ENCODE results near the gene SERGEF. TPM values are rescaled to one million over a fixed set of nuclear protein-coding genes. Genes with fewer than 3 reads are reported as not detected.
A peak's percentile ranks its signal among the peaks of the same experiment; 100 is the strongest.

The SERGEF gene
- polyA plus RNA-seq, 1 donor from 2014 or later = 68.0 TPM

GRCh38 chr11:17828311-17828751 lies 184.5 kb downstream of the SERGEF start:
- H3K4me3 Mint-ChIP-seq = no peak overlapping the region
- peaks cover 29% of the 10 kb centered on the region for H3K36me3 Mint-ChIP-seq
- no peaks in the 10 kb centered on the region for H3K27me3 Mint-ChIP-seq
- no peaks in the 10 kb centered on the region for H3K9me3 Mint-ChIP-seq
- H3K4me1 Mint-ChIP-seq = peaks cover 0 to 2% (median 0%) of the 10 kb centered on the region in 3 donors
- no peak overlapping the region for H3K27ac Mint-ChIP-seq

DNA sequence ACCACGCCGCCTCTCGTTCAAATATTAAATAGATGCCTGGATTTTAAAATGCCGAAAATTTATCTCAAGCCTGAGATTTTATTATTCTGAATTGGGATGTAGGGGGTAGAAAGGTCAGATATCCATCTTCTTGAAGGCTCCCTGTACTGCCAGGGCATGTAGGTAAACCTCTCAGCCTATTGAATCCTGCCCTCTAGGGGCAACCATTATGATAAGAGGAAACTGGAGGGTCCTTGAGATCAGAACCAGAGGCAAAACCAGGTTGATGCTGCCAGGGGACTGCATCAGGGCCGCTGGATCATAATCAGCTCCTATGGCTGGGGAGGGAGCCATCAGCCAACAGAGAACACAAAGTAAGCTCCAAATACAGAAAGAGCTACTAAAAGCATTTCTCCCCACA lies 185.8 kb downstream of the SERGEF start:
- H3K36me3 Mint-ChIP-seq = peaks cover 30% of the 10 kb centered on the region
- no peak overlapping the region for H3K4me3 Mint-ChIP-seq
- no peak overlapping the region for H3K27ac Mint-ChIP-seq
- peaks cover 0 to 2% (median 0%) of the 10 kb centered on the region in 3 donors for H3K4me1 Mint-ChIP-seq
- H3K9me3 Mint-ChIP-seq = no peaks in the 10 kb centered on the region
- no peaks in the 10 kb centered on the region for H3K27me3 Mint-ChIP-seq

GRCh38 chr11:17822401-17822781 lies 190.5 kb downstream of the SERGEF start:
- Mint-ChIP-seq H3K27me3 (no peaks in the 10 kb centered on the region), H3K4me3 (peak overlapping the region in 1 of 4 donors; percentile 43), H3K27ac (no peak overlapping the region), H3K9me3 (no peaks in the 10 kb centered on the region), H3K4me1 (peaks cover 0 to 6% (median 2%) of the 10 kb centered on the region in 3 donors), H3K36me3 (peaks cover 19% of the 10 kb centered on the region)

DNA sequence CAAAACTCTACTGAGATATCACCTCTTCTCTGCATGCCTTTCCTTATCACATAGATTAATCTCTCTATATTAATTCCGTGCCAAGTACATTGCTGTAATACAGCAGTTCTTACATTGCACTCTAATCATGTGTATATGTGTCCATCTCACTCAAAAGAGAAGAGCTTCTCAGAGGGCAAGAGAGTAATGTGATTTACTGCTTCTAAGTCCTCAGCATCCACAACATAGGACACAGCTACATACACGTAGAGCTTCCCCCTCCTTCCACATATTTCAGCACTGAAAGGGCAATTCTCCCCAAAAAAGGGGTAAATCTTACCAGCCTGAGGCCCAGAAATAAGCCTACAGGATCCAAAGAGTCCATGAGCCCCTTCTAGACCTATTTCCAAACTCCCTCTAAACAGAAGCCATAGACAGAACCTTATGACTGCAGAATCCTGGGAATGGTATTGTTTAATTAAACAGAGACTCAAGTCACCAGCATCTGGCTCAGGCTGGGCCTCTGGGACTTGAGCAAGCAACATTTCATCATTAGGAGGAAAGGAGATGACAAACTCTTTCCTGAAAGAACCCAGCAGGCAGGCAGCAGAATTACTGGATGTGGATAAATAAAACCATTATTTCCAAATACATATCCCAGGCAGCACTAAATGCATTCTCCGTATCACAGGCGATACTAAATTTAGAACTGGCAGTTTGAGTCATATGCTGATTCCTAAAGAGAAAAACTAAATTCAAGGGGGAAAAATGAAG lies 191.0 kb downstream of the SERGEF start:
- Mint-ChIP-seq H3K27ac (no peak overlapping the region), H3K9me3 (no peaks in the 10 kb centered on the region), H3K4me3 (no peak overlapping the region), H3K4me1 (peaks cover 0 to 6% (median 2%) of the 10 kb centered on the region in 3 donors), H3K36me3 (peaks cover 19% of the 10 kb centered on the region), H3K27me3 (no peaks in the 10 kb centered on the region)

DNA sequence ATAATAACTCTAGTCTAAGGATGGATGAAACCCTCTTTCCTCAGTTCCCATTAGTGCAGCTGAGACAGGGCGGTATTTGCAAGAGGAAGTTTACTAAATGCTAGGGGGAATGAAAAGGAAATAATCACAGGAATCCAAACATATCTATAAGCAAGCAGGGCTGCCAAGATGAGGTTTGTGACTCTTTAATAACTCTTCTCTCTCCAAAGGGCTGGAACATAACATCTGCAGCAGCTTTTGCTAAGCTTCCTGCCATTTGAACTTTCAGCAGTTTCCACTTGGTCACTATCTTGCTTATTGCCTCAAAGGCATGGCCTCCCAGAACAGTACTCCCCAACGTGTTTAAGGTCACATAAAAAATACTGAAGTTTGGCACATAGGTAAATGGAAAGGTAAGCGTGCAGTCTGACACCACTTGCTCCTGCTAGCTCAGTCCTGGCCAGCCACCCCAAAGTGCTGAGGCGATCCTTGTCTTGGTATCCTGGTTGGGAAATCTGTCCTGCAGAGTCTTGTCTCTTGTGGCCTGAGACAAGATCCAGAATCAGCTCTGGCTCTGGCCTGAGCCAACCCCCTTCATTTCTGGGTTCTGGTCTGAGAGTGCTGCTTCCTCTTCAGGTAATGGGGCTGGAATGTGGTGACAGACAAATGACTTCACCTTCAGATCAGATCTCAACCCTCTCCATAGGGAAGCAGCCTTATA lies 196.5 kb downstream of the SERGEF start:
- Mint-ChIP-seq H3K4me1 (peaks cover 0 to 6% (median 3%) of the 10 kb centered on the region in 3 donors), H3K4me3 (no peak overlapping the region), H3K27ac (no peak overlapping the region), H3K36me3 (no peaks in the 10 kb centered on the region), H3K9me3 (no peaks in the 10 kb centered on the region), H3K27me3 (no peaks in the 10 kb centered on the region)

DNA sequence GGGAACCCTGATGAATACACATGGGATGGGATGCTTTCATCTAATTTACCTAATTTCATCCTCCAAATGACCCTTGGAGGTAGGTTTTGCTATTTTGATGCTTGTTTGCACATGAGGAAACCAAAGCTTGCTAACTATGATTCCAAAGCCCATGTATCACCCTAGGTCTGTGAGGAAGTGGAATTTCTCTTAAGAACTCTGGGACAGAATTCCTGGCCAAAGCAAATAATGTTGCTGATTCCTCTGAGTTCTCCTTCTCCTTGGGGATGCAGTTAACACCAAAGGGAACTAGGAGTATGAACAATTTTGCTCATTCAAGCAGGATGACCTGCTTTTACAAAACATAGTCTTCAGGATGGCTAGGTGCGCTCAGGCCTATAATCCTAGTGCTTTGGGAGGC lies 198.3 kb downstream of the SERGEF start:
- Mint-ChIP-seq H3K27ac (no peak overlapping the region), H3K4me3 (no peak overlapping the region), H3K9me3 (peaks cover 0 to 2% (median 0%) of the 10 kb centered on the region in 3 donors), H3K27me3 (no peaks in the 10 kb centered on the region), H3K36me3 (no peaks in the 10 kb centered on the region), H3K4me1 (peaks cover 0 to 6% (median 3%) of the 10 kb centered on the region in 3 donors)

- no peak overlapping the region for H3K27ac Mint-ChIP-seq
- H3K9me3 Mint-ChIP-seq = peaks cover 0 to 2% (median 0%) of the 10 kb centered on the region in 3 donors
- H3K36me3 Mint-ChIP-seq = peaks cover 2% of the 10 kb centered on the region
- H3K4me3 Mint-ChIP-seq = no peak overlapping the region
- no peaks in the 10 kb centered on the region for H3K27me3 Mint-ChIP-seq
- peaks cover 0 to 3% (median 3%) of the 10 kb centered on the region in 3 donors for H3K4me1 Mint-ChIP-seq
These were observed 199.3 kb downstream of the SERGEF start for GRCh38 chr11:17813391-17814059.

DNA sequence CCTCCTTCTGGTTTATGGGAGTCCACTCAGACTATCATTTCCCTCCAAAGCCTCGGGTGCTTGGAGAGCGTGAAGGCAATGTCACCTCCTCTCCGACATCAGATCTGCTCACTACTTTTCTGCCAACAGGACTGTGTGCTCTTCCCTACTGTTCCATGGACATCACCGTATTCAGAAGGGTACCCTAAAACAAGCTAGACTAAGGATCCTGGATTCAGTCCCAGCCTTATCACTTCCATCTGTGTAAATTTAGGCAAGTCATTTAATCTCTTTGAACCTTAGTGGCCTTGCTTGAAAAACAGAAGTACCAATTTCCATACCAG lies 200.0 kb downstream of the SERGEF start:
- H3K9me3 Mint-ChIP-seq = peaks cover 0 to 2% (median 0%) of the 10 kb centered on the region in 3 donors
- no peak overlapping the region for H3K27ac Mint-ChIP-seq
- H3K27me3 Mint-ChIP-seq = no peaks in the 10 kb centered on the region
- H3K4me3 Mint-ChIP-seq = no peak overlapping the region
- peaks cover 0 to 3% (median 0%) of the 10 kb centered on the region in 3 donors for H3K4me1 Mint-ChIP-seq
- peaks cover 4% of the 10 kb centered on the region for H3K36me3 Mint-ChIP-seq

DNA sequence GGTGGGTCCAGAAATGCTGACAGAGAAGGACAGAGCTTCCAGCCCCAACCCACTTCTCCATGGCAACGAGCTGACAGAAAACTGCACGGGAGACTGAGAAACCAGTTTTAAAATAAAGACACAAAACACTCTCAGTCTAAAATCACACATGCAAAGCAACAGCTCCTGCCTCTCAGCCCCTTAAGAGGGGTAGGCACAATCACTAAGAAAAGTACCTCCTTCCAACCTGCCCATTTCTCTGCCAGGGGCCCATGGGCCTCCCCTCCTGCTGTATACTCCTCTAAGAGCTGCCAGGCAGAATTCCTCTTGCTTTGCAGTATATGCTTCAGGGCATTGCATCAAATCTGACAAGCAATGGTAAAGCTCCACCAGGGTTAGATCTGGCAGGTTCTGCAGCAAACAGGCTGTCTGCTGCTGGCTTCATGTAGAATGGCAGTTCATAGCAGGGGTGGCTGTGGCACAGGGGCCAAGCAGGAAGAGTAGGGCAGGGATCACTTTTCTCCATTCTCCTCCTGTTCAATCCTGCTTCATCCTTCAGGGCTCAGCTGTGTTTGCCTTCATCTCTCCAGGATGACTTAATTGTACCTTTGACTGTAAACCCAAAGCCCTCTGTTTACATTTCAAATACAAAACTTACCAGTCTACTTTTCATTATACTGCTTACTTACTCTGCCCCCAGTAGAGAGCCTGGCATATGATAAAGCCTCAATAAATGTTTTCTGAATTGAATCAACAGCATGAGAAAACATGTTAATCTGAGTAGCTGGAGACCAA lies 200.6 kb downstream of the SERGEF start:
- no peaks in the 10 kb centered on the region for H3K27me3 Mint-ChIP-seq
- H3K4me1 Mint-ChIP-seq = peaks cover 0 to 3% (median 0%) of the 10 kb centered on the region in 3 donors
- H3K36me3 Mint-ChIP-seq = peaks cover 4% of the 10 kb centered on the region
- no peak overlapping the region for H3K27ac Mint-ChIP-seq
- no peak overlapping the region for H3K4me3 Mint-ChIP-seq
- peaks cover 0 to 2% (median 0%) of the 10 kb centered on the region in 3 donors for H3K9me3 Mint-ChIP-seq

DNA sequence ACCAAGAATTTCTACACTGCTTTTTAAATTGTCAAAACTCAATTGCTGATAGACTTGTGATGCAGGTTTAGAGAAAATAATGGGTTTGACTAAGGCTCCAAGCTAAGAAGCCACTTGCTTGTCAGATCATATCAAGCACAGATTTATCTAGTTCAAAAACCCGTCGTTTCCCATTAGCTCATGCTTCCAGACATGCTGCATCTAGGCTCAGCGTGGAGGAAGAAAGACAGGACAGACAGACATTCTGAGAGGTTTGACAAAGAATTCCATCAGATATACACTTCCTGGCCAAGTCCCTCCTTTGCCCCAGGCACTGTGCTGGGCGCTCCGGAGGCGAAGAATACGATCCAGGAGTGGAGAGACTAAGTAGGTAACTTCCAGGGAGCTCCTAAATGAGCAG lies 201.5 kb downstream of the SERGEF start:
- Mint-ChIP-seq H3K36me3 (peaks cover 6% of the 10 kb centered on the region), H3K4me3 (no peak overlapping the region), H3K27ac (no peak overlapping the region), H3K4me1 (peaks cover 0 to 3% (median 0%) of the 10 kb centered on the region in 3 donors), H3K27me3 (no peaks in the 10 kb centered on the region), H3K9me3 (peaks cover 0 to 2% (median 0%) of the 10 kb centered on the region in 3 donors)

GRCh38 chr11:17810746-17811145 lies 202.1 kb downstream of the SERGEF start:
- Mint-ChIP-seq H3K4me1 (peaks cover 0 to 3% (median 0%) of the 10 kb centered on the region in 3 donors), H3K27me3 (no peaks in the 10 kb centered on the region), H3K9me3 (peaks cover 0 to 2% (median 0%) of the 10 kb centered on the region in 3 donors), H3K27ac (no peak overlapping the region), H3K4me3 (no peak overlapping the region), H3K36me3 (peaks cover 6% of the 10 kb centered on the region)

- Mint-ChIP-seq H3K36me3 (peaks cover 6% of the 10 kb centered on the region), H3K4me1 (peaks cover 0 to 3% (median 0%) of the 10 kb centered on the region in 3 donors), H3K27me3 (no peaks in the 10 kb centered on the region), H3K9me3 (peaks cover 0 to 2% (median 0%) of the 10 kb centered on the region in 3 donors), H3K4me3 (no peak overlapping the region), H3K27ac (no peak overlapping the region)
These were observed 202.8 kb downstream of the SERGEF start for GRCh38 chr11:17810041-17810440.

GRCh38 chr11:17807034-17807433 lies 205.8 kb downstream of the SERGEF start:
- peaks cover 11% of the 10 kb centered on the region for H3K36me3 Mint-ChIP-seq
- no peaks in the 10 kb centered on the region for H3K27me3 Mint-ChIP-seq
- H3K4me1 Mint-ChIP-seq = peaks cover 0 to 2% (median 0%) of the 10 kb centered on the region in 3 donors
- peaks cover 0 to 2% (median 0%) of the 10 kb centered on the region in 3 donors for H3K9me3 Mint-ChIP-seq
- no peak overlapping the region for H3K27ac Mint-ChIP-seq
- H3K4me3 Mint-ChIP-seq = no peak overlapping the region

DNA sequence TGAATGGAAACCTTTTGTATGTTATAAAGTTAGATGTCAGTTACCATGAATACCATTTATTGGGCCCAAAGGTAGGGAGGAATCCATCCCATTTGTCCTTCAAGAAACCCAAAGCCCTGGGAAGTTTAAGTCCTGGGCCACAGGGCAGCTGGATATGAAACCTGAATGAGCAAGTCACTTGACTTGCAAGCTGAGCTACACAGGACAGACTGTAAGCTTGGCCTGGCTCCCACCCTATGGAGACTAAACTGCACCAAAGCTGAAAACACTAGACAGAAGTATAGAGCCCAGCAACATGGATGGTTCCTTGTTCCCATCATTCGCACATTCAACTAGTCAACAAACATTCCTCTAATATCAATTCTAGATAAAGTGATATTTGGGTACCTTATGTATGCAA lies 207.0 kb downstream of the SERGEF start:
- H3K9me3 Mint-ChIP-seq = peaks cover 0 to 2% (median 0%) of the 10 kb centered on the region in 3 donors
- peaks cover 0 to 2% (median 0%) of the 10 kb centered on the region in 3 donors for H3K4me1 Mint-ChIP-seq
- no peak overlapping the region for H3K27ac Mint-ChIP-seq
- peaks cover 11% of the 10 kb centered on the region for H3K36me3 Mint-ChIP-seq
- no peak overlapping the region for H3K4me3 Mint-ChIP-seq
- no peaks in the 10 kb centered on the region for H3K27me3 Mint-ChIP-seq
